Measurements from ENCODE around the gene UPK3B.
"Not testable (repeated sequence)": the region's sequence is repeated elsewhere in the genome, so short reads cannot be mapped to it uniquely, and the experiment has no call there.

UPK3B gene

DNA sequence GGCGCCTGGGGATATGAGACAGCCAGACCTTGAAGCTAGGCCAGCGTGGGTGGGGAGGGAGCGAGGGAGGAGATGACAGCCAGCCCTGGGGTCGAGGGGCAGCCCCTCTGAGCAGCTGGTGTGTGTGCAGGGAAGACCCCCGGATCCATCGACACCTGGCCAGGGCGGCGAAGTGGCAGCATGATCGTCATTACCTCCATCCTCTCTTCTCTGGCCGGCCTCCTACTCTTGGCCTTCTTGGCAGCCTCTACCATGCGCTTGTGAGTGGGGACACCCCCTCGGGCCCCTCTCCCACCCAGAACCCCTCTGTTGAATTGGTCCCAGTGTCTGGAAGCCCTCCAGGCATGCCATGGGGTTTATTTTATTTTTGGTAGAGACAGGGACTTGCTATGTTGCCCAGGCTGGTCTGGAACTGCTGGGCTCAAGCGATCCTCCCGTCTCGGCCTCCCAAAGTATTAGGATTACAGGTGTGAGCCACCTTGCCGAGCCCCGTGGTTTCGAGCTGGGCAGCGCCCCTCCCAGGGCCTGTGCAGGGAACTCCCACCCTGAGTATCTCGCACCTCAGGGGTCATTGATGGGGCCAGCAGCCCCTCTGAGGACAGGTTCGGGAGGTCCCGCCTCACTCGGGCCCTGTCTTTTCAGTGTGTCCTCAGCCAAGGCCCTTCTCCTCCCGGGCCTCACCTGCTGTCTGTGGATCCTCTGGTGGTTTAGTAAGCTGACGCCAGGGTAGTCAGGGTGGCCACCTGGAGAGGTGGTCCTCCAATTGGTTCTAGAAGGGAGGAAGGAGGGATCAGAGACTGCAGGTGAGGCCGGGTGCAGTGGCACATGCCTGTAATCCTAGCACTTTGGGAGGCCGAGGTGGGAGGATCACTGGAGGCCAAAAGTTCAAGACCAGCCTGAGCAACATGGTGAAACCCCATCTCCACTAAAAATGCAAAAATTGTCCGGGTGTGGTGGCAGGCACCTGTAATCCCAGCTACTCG lies 3.8 kb downstream of the UPK3B start:
- H3K4me3 ChIP-seq (ENCODE audit: low read depth, low read length): no peak overlapping the region
- DNase-seq (ENCODE audit: low read depth): no peak
- TF ChIP-seq CTCF (IDR thresholded peaks at IDR 0.05; ENCODE audit: control insufficient read depth, extremely low read depth, insufficient read depth): no peak

DNA sequence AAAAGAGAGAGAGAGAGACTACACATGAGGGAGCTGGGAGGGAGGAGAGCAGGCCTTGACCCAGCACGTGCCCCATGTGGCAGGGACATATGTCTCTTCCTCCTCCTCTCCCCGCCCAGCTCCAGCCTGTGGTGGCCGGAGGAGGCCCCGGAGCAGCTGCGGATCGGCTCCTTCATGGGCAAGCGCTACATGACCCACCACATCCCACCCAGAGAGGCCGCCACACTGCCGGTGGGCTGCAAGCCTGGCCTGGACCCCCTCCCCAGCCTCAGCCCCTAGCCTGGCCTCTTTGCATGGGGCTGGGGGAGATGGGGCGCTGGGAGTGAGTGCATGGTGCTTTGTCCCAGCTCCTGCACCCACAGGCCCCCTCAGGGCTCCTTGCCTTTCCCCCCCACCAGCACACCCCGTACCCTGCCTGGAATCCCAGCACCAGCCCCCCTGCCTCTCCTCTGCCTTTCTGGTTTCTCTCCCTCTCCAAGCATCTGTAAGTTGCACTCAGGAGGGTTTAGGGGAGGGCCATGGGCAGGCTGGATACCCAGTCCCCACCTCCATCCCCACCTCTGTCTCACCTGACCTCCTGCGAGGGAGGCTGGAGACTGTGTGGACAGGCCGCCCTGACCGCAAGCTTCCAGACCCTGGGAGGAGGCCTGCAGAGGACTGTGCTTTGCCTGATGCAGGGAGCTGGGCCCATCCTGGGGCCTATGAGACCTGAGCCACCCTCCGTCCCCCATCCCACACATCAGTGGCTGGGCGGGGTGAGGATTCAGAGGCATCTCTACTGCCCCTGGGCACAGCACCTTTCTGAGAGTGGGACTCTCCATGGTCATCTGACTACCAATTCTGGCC lies 4.8 kb downstream of the UPK3B start:
- DNase-seq (ENCODE audit: low read depth): no peak
- H3K4me3 ChIP-seq (ENCODE audit: low read depth, low read length): no peak overlapping the region
- no peak for TF ChIP-seq CTCF (IDR thresholded peaks at IDR 0.05; ENCODE audit: control insufficient read depth, extremely low read depth, insufficient read depth)

DNA sequence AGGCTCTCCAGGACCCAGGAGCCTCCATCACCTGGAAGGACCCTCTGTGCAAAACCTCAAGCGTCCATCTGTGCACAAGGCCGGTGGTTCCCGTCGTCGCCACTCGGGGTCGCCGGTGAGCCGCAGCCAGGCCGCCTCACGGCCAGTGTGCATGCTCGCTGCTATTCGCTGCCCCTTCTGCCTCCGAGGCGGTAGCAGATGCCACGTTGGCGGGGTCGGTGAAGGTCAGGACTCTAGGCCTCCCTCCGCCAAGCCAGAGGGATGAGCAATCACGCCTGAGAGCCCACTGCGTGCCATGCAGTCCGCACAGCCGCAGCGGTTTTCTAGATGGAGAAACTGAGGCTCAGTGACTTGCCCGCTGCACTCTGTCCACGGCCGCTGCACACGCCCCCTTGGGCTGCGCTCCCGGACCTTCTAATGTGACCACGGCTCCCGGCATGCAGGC lies 5.7 kb downstream of the UPK3B start:
- H3K4me3 ChIP-seq (ENCODE audit: low read depth, low read length): no peak overlapping the region
- DNase-seq (ENCODE audit: low read depth): no peak
- no peak for TF ChIP-seq CTCF (IDR thresholded peaks at IDR 0.05; ENCODE audit: control insufficient read depth, extremely low read depth, insufficient read depth)

- H3K4me3 ChIP-seq (ENCODE audit: low read depth, low read length); DNase-seq (ENCODE audit: low read depth): not testable (repeated sequence)
Observed at GRCh38 chr7:76516932-76517331, 6.6 kb downstream of the UPK3B start.

DNA sequence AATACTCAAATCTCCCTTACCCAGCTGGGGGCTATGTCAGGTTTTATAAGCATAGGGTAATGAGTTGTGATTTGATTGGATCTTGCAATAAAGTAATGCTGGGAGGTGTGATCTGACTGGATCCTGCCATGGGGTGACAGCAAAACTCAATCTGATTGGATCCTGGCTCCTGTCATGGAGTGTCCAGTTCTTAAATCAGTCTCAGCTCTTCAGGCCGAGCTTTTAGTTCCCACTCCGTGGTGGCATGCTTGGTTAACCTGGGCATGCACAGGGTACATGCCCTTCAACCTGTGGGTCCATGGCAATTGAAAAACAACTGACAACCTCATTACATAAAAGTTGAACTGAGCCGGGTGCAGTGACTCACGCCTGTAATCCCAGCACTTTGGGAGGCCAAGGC lies 15.8 kb downstream of the UPK3B start:
- not testable (repeated sequence) for H3K4me3 ChIP-seq (ENCODE audit: low read depth, low read length); DNase-seq (ENCODE audit: low read depth)

GRCh38 chr7:76531643-76532042 lies 21.3 kb downstream of the UPK3B start:
- DNase-seq (ENCODE audit: low read depth); H3K4me3 ChIP-seq (ENCODE audit: low read depth, low read length): not testable (repeated sequence)

DNA sequence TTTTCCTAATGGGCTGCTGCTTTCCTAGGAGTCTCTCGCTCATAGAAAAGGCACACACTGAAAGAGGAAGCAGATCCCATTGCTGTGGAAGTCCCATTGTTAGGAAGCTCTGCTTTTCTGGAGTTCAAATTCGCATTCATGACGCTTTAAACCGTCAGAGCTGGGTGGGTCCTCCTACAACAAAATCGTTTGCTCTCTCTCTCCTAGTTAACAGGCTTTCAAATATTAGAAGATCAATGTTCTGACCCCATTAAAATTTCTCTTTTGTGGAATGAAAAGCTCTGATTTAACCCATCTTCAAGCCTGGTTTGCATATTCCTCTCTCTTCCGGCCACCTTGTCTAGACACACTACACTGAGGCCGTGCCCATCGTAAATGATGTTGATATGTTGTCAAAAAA lies 32.8 kb downstream of the UPK3B start, which contains the start of gene SPDYE16:
Gene SPDYE16, minus strand, starts transcription at position 101 of the 400 bp plus-strand sequence. CDS start 1,838 bp downstream, outside the sequence.
- H3K4me3 ChIP-seq (ENCODE audit: low read depth, low read length); DNase-seq (ENCODE audit: low read depth): not testable (repeated sequence)

- DNase-seq (ENCODE audit: low read depth): peak; percentile 88
- peak overlapping the region; percentile 69 for H3K4me3 ChIP-seq (ENCODE audit: low read depth, low read length)
Observed at GRCh38 chr7:76549025-76549854, 38.9 kb downstream of the UPK3B start.

DNA sequence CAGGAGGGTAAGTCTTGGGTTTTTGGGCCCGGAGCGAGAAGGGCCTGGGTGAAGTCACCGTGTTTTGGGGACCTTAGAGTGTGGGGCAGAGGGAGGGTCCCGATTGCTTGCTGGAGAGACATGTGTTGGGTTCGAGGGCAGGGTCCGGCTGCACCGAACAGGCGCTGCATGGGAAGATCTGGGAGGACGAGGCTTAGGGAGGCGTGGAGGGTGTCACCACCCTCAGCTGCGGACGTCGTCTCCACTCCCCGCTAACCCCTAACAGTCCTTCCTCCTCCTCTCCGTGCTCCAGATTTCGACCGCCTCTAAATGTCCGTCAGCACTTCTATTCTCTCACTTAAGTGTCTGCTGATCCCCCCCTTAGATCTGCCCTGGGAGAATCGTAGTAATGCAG lies 39.5 kb downstream of the UPK3B start:
- DNase-seq (ENCODE audit: low read depth): not testable (repeated sequence)

DNA sequence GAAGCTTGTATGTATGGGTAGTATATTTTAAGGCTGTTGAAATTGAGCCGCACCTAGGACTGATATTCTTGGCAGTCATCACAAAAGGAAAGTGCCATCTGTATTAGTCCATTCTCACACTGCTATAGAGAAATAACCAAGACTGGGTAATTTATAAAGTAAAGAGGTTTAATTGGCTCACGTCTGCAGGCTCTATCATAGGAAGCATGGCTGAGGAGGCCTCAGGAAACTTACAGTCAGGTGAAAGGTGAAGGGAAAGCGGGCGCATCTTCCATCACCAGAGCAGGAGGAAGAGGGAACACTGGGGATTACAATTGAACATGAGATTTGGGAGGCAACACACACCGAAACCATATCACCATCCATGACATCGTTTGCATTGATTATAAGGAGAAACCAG lies 41.6 kb downstream of the UPK3B start:
- H3K4me3 ChIP-seq (ENCODE audit: low read depth, low read length); DNase-seq (ENCODE audit: low read depth): not testable (repeated sequence)

More for the DNA sequence above, 39.5 kb downstream of the UPK3B start:
- peak overlapping the region; percentile 69 for H3K4me3 ChIP-seq (ENCODE audit: low read depth, low read length)

- H3K4me3 ChIP-seq (ENCODE audit: low read depth, low read length); DNase-seq (ENCODE audit: low read depth): not testable (repeated sequence)
Observed at GRCh38 chr7:76559685-76560084, 49.3 kb downstream of the UPK3B start.

DNA sequence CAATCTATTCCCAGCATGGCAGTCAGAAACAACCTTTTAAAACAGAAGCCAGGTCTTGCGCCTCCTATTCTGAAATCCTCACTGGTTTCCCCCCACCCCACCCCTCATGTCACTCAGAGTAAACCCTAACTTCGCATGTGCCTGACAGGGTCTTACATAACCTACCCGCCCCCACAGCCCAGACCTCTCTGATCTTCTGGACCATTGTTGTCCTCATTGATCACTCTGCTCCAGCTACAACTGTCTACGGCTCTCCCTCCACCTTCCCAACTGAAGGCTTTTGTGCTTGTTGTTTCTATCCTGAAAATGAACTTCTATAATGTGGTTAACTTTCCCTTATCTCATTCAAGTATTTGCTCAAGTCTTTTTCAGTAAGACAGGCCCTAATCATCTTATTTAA lies 49.8 kb downstream of the UPK3B start:
- H3K4me3 ChIP-seq (ENCODE audit: low read depth, low read length); DNase-seq (ENCODE audit: low read depth): not testable (repeated sequence)

DNA sequence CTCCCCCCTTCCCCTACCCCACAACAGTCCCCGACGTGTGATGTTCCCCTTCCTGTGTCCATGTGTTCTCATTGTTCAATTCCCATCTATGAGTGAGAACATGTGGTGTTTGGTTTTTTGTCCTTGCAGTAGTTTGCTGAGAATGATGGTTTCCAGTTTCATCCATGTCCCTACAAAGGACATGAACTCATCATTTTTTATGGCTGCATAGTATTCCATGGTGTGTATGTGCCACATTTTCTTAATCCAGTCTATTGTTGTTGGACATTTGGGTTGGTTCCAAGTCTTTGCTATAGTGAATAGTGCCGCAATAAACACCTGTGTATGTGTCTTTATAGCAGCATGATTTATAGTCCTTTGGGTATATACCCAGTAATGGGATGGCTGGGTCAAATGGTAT lies 51.0 kb downstream of the UPK3B start:
- not testable (repeated sequence) for DNase-seq (ENCODE audit: low read depth); H3K4me3 ChIP-seq (ENCODE audit: low read depth, low read length)

- DNase-seq (ENCODE audit: low read depth); H3K4me3 ChIP-seq (ENCODE audit: low read depth, low read length): not testable (repeated sequence)
Observed at GRCh38 chr7:76565001-76565400, 54.6 kb downstream of the UPK3B start.

Measured in LNCaP clone FGC (cell line).